Fibroblast of the aortic adventitia (primary cell): Measurements from ENCODE around the gene AREL1. TPM values are rescaled to one million over a fixed set of nuclear protein-coding genes. Genes with fewer than 3 reads are reported as not detected.

Experiments used
- DNase-seq: peaks from one replicate; pipeline ENCODE4 v3.0.0-alpha.2; 2010; ENCODE audit warnings: low read depth
- H3K4me3 ChIP-seq: 2 replicates; pipeline ENCODE4 v1.5.1; 2011; ENCODE audit warnings: low read depth, mild to moderate bottlenecking, control low read depth, low read length, moderate library complexity
- total RNA-seq: library from RNA; depleted of rRNA; stranded (reverse); fragments of >200 nt; gene quantifications from 2 replicates; pipeline ENCODE4 v1.2.3, GENCODE V29; 2012; ENCODE audit warnings: low replicate concordance
- TF ChIP-seq, protein P1 (sequence below): IDR thresholded peaks from 2 replicates; pipeline ENCODE4 v1.5.1; 2011; ENCODE audit warnings: mild to moderate bottlenecking, low read length, control low read depth, inconsistent platforms; ENCODE audit not compliant: insufficient read depth

Gene AREL1
- total RNA-seq, 1 donor: 27.1 TPM

DNA sequence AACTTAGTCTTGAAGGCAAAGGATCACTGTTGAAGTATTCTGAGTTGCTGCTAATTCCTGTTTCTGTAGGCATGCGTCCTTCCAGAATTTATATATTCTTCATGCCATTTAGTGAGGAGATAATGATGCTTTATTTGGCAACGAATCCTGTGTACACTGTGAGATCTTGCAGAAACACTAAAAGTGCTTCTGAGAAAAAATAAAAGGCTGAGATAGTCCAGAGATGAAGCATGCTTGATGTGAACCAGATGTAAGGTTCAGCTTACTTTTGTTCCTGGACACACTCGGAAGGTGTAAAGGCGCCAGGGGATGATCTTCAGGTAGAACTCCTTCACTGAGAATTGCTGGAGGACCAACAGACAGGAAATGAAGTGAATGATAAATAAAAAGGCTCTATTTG is 39.1 kb downstream of the AREL1 start:
- TF ChIP-seq, protein P1, sequence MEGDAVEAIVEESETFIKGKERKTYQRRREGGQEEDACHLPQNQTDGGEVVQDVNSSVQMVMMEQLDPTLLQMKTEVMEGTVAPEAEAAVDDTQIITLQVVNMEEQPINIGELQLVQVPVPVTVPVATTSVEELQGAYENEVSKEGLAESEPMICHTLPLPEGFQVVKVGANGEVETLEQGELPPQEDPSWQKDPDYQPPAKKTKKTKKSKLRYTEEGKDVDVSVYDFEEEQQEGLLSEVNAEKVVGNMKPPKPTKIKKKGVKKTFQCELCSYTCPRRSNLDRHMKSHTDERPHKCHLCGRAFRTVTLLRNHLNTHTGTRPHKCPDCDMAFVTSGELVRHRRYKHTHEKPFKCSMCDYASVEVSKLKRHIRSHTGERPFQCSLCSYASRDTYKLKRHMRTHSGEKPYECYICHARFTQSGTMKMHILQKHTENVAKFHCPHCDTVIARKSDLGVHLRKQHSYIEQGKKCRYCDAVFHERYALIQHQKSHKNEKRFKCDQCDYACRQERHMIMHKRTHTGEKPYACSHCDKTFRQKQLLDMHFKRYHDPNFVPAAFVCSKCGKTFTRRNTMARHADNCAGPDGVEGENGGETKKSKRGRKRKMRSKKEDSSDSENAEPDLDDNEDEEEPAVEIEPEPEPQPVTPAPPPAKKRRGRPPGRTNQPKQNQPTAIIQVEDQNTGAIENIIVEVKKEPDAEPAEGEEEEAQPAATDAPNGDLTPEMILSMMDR: no peak
- no peak overlapping the region for H3K4me3 ChIP-seq
- DNase-seq: no peak

DNA sequence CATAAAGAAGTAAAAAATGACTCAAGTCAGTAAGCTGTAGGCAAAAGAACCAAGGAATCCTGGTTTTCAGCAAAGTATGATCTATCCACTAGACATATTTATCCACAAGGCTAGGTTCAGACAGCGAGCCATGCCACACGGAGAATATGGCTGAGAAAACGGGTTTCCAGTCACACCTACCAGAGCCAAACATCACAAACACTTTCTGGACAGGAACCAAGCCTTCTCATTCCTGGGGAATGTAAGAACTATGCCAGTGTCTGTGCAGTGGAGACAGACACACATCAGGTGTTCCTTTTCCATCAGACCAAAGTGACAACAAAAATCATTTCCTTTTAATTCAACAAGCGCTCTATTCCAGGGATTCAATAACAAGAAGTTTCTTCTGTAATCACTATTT is 41.1 kb downstream of the AREL1 start:
- TF ChIP-seq, protein P1: no peak
- H3K4me3 ChIP-seq: no peak overlapping the region
- DNase-seq: peak; percentile 84

GRCh38 chr14:74670726-74671411 is 42.0 kb downstream of the AREL1 start:
- TF ChIP-seq, protein P1: no peak
- DNase-seq: peak; percentile 59

GRCh38 chr14:74669846-74670245 is 43.0 kb downstream of the AREL1 start:
- no peak for DNase-seq
- TF ChIP-seq, protein P1: no peak
- H3K4me3 ChIP-seq: no peak overlapping the region

More at GRCh38 chr14:74670726-74671411, 42.0 kb downstream of the AREL1 start:
- H3K4me3 ChIP-seq: no peak overlapping the region

GRCh38 chr14:74669256-74669655 is 43.6 kb downstream of the AREL1 start:
- TF ChIP-seq, protein P1: no peak
- H3K4me3 ChIP-seq: no peak overlapping the region
- no peak for DNase-seq

- H3K4me3 ChIP-seq: no peak overlapping the region
- TF ChIP-seq, protein P1: no peak
- peak; percentile 90 for DNase-seq
Measured at GRCh38 chr14:74667758-74668157, 45.1 kb downstream of the AREL1 start.

DNA sequence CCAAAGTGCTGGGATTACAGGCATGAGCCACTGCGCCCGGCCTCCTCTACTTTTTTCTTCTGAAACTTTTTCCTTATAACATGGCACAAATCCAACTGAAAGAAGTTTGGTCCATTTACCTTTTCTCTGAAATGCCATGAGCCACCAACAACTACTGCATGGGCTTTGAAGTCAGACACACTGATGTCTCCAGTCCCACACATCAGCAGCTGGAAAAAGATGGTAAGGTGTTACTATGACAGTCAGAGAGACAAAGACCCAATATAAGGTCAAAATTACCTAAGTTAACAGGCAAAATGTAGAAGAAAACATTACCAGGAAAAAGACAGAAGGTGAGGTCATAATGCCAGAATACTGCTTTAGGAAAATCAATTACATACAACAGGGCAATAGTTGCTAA is 48.2 kb downstream of the AREL1 start:
- TF ChIP-seq, protein P1: no peak
- DNase-seq: no peak
- H3K4me3 ChIP-seq: no peak overlapping the region
